Thoracic aorta (tissue), 2 donors: Measurements from ENCODE around the gene ACAA2. TPM values are rescaled to one million over a fixed set of nuclear protein-coding genes. Genes with fewer than 3 reads are reported as not detected.
"Not testable (repeated sequence)": the region's sequence is repeated elsewhere in the genome, so short reads cannot be mapped to it uniquely, and the experiment has no call there.

Source experiments
- ATAC-seq: fragments of 150-250 bp; one replicate; pipeline ENCODE4 v1.8.0; 2017; ENCODE audit warnings: low read depth; ENCODE audit not compliant: insufficient number of reproducible peaks, low FRiP score
- DNase-seq: peaks from one replicate; pipeline ENCODE4 v3.0.0-alpha.2; 2020; ENCODE audit warnings: low spot score
- H3K27ac ChIP-seq, 2 donors: fragments of 200-600 bp; sonication (generic); 1 replicate in 1 of 2; 2 replicates in 1 of 2; pipeline ENCODE4 v1.5.1; 2016; ENCODE audit warnings: mild to moderate bottlenecking in 2 of 2, moderate library complexity in 2 of 2
- H3K27me3 ChIP-seq: fragments of 200-600 bp; sonication (generic); replicated peaks from 2 replicates; pipeline ENCODE4 v1.6.0; 2016; ENCODE audit warnings: mild to moderate bottlenecking; ENCODE audit not compliant: insufficient read depth
- H3K36me3 ChIP-seq: fragments of 200-600 bp; sonication (generic); one replicate; pipeline ENCODE4 v1.5.1; 2016
- H3K4me1 ChIP-seq, 2 donors: fragments of 200-600 bp; sonication (generic); 1 replicate in 1 of 2; 2 replicates in 1 of 2; pipeline versions ENCODE4 v1.5.1 to v1.6.0; 2016; ENCODE audit warnings: low read depth in 2 of 2, mild to moderate bottlenecking in 1 of 2; ENCODE audit not compliant: control insufficient read depth in 1 of 2
- H3K4me3 ChIP-seq: fragments of 200-600 bp; sonication (generic); 2 replicates; pipeline ENCODE4 v1.5.1; 2016; ENCODE audit warnings: mild to moderate bottlenecking
- H3K9me3 ChIP-seq: fragments of 200-600 bp; sonication (generic); 2 replicates; pipeline ENCODE4 v1.5.1; 2016
- CTCF ChIP-seq: fragments of 200-600 bp; sonication (generic); IDR thresholded peaks from one replicate; pipeline ENCODE4 v1.5.1; 2019; ENCODE audit warnings: antibody characterized with exemption
- total RNA-seq, 2 donors: library from RNA; depleted of rRNA; stranded (reverse); fragments of >200 nt; gene quantifications; one replicate each; pipeline versions ENCODE4 v1.1.0 to v1.2.3, GENCODE V29; 2016

Gene ACAA2
- total RNA-seq, 2 donors from 2014 or later = 20.3 to 26.5 TPM

GRCh38 chr18:49788327-49788898, 24.9 kb downstream of the ACAA2 start:
- DNase-seq (no peak), ATAC-seq (no peak)
- Histone ChIP-seq H3K27ac (no peak overlapping the region), H3K4me1 (no peaks in the 10 kb centered on the region), H3K27me3 (no peaks in the 10 kb centered on the region), H3K4me3 (no peak overlapping the region), H3K36me3 (peaks cover 59% of the 10 kb centered on the region), H3K9me3 (no peaks in the 10 kb centered on the region)
- no peak for TF ChIP-seq CTCF

GRCh38 chr18:49786019-49786720, 27.2 kb downstream of the ACAA2 start:
- H3K36me3 ChIP-seq = peaks cover 56% of the 10 kb centered on the region

GRCh38 chr18:49784427-49785185, 28.7 kb downstream of the ACAA2 start:
- Histone ChIP-seq H3K27ac (no peak overlapping the region), H3K9me3 (no peaks in the 10 kb centered on the region), H3K4me1 (no peaks in the 10 kb centered on the region), H3K36me3 (peaks cover 47% of the 10 kb centered on the region), H3K4me3 (no peak overlapping the region), H3K27me3 (no peaks in the 10 kb centered on the region)
- DNase-seq (no peak), ATAC-seq (no peak)
- TF ChIP-seq CTCF = no peak

More at GRCh38 chr18:49786019-49786720, 27.2 kb downstream of the ACAA2 start:
- H3K4me1 ChIP-seq = no peaks in the 10 kb centered on the region
- no peaks in the 10 kb centered on the region for H3K27me3 ChIP-seq
- ATAC-seq (no peak), DNase-seq (no peak)
- no peak for TF ChIP-seq CTCF
- H3K4me3 ChIP-seq = no peak overlapping the region
- H3K27ac ChIP-seq = no peak overlapping the region
- no peaks in the 10 kb centered on the region for H3K9me3 ChIP-seq

GRCh38 chr18:49783631-49784030, 29.7 kb downstream of the ACAA2 start:
- DNase-seq, H3K4me1 ChIP-seq, H3K27ac ChIP-seq, H3K4me3 ChIP-seq, H3K9me3 ChIP-seq, H3K27me3 ChIP-seq, ATAC-seq: not testable (repeated sequence)
- peaks cover 39% of the 10 kb centered on the region for H3K36me3 ChIP-seq

- H3K4me3 ChIP-seq = no peak overlapping the region
- peaks cover 16% of the 10 kb centered on the region for H3K9me3 ChIP-seq
- no peaks in the 10 kb centered on the region for H3K27me3 ChIP-seq
- no peak for ATAC-seq
- no peak for TF ChIP-seq CTCF
- H3K4me1 ChIP-seq = no peaks in the 10 kb centered on the region
- H3K27ac ChIP-seq = no peak overlapping the region
- peaks cover 19% of the 10 kb centered on the region for H3K36me3 ChIP-seq
- no peak for DNase-seq
Measured at GRCh38 chr18:49778826-49779465, 34.4 kb downstream of the ACAA2 start.
